Lower leg skin (tissue), 3 donors: ENCODE results near the gene CLEC2L.

Experiments
- CTCF ChIP-seq, 3 donors: fragments of 450-650 bp; IDR thresholded peaks; one replicate each; pipeline ENCODE4 v1.5.1; 2016; ENCODE audit warnings: antibody characterized with exemption in 3 of 3, mild to moderate bottlenecking in 3 of 3, moderate library complexity in 2 of 3
- POLR2A ChIP-seq, 2 donors: fragments of 450-650 bp; IDR thresholded peaks; one replicate each; pipeline ENCODE4 v1.6.1; 2016 to 2017; ENCODE audit warnings: antibody characterized with exemption in 2 of 2, mild to moderate bottlenecking in 1 of 2, moderate library complexity in 1 of 2

- TF ChIP-seq CTCF (IDR thresholded peaks at IDR 0.05) (no peak), POLR2A (IDR thresholded peaks at IDR 0.05) (no peak)
These were observed 27.0 kb upstream of the CLEC2L start for GRCh38 chr7:139496528-139496927.
